Activated naive CD4-positive, alpha-beta T cell treated with anti-CD3 and anti-CD28 coated beads for 36 hours (primary cell): ENCODE results near the gene MYO19. TPM values are rescaled to one million over a fixed set of nuclear protein-coding genes. Genes with fewer than 3 reads are reported as not detected.

ENCODE experiments used
- CTCF ChIA-PET: fragments of 350-600 bp; sonication (Branson Sonifier 250); formaldehyde crosslinking; loops from one replicate; lab custom pipeline; 2021; ENCODE audit warnings: antibody characterized with exemption; lab: Charles Lee
- DNase-seq: peaks from one replicate; pipeline ENCODE4 v3.0.0-alpha.2; 2020
- H3K27ac Mint-ChIP-seq: one replicate; pipeline ENCODE4 v1.8.0; 2021; ENCODE audit warnings: mild to moderate bottlenecking, mixed read lengths
- H3K27me3 Mint-ChIP-seq: one replicate; pipeline ENCODE4 v1.8.0; 2021; ENCODE audit warnings: low read depth, mixed read lengths
- H3K36me3 Mint-ChIP-seq: one replicate; pipeline ENCODE4 v1.8.0; 2021; ENCODE audit warnings: low read depth, mixed read lengths
- H3K4me1 Mint-ChIP-seq: one replicate; pipeline ENCODE4 v1.8.0; 2021; ENCODE audit warnings: low read depth, mixed read lengths
- H3K4me3 Mint-ChIP-seq: one replicate; pipeline ENCODE4 v1.8.0; 2021; ENCODE audit warnings: mild to moderate bottlenecking, moderate library complexity, mixed read lengths
- H3K9me3 Mint-ChIP-seq: one replicate; pipeline ENCODE4 v1.8.0; 2021; ENCODE audit warnings: mixed read lengths
- intact Hi-C: fragments of 100-400 bp; cut with micrococcal nuclease; formaldehyde crosslinking; loops from one replicate; pipeline ENCODE4 v1.15.1; 2023
- total RNA-seq, 2 experiments: library from RNA; stranded (reverse); gene quantifications; one replicate each; pipeline ENCODE4 v1.2.3, GENCODE V29; 2021

Gene MYO19
- total RNA-seq, 2 experiments from 2014 or later: 99.6 to 107 TPM

DNA sequence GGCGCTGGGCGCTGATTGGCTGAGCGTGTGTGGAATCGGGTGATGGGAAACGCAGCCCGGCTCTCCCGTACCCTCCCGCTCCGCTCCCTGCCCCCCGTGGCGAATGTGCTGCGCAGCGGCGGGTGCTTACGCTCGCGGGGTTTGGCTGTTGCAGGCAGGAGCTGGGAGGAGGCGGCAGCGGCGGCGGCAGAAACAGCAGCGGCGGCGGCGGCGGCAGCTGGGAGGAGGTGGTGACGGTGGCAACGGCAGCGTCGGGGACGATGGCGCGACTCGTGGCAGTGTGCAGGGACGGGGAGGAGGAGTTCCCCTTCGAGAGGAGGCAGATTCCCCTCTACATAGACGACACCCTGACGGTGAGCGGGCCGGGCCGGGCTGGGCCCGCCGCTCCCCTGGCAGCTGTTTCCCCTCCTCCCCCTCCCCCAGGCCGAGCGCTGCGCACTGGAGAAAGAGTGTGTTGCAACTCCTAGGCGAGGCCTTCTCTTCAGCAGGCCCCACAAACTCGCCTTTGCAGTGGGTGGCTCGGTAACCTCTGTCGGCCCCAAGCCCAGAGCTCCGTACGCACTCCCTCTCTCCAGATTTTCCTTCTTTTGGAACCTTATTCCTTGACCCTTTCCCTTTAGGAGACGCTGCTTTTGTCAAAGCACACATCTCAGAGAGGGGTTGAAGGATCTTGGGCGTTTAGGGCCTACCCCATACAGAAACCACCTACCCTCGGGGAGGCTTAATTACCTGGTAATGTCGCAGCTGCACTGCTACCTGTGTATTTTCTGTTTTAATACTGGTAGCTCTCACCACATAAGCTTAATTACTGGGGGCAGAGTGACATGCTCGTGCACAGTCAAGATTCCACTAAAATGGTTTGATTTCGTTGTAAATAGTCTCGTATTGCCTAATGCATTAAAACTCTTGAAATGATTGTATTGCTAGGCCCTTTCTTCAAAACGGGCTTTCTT, 11.1 kb upstream of the MYO19 start:
- Mint-ChIP-seq H3K4me3 (peak overlapping the region; percentile 86), H3K4me1 (peaks cover 44% of the 10 kb centered on the region), H3K27ac (peak overlapping the region; percentile 94), H3K36me3 (peaks cover 24% of the 10 kb centered on the region), H3K27me3 (no peaks in the 10 kb centered on the region), H3K9me3 (no peaks in the 10 kb centered on the region)
- CTCF ChIA-PET: interaction anchor here (0.7 to 2.1 kb wide), 4 partner anchors 10 to 179 kb away, joined by 4 to 13 read pairs (median 5); partner anchors contain the start of genes MYO19 and PIGW
- intact Hi-C loops: loop anchor here (2.0 to 10.0 kb wide), 5 partner anchors 57 to 1062 kb away; partner anchors contain the start of genes AATF, SYNRG and ZNHIT3
- peak; percentile 98 for DNase-seq

DNA sequence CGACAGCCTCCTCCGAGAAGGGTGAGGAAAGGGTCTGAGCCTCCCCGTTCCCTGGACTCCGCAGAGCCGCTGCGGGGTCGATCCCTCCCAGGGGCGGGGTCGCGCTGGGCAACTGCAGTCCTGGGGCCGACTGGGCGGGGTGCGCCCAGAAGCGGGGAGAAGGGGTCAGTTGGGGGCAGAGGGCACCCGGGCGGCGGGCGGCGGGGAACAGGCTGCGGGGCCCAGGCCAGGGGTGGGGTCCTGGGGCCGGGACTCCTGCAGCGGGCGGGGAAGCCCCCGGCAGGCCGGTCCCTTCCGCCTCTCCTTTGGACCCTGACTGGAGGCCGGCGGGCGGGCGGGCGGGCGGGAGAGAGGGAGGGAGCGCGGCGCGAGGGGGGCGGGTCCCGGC, 10.4 kb upstream of the MYO19 start:
- intact Hi-C loops: loop anchor here (2.0 to 10.0 kb wide), 5 partner anchors 58 to 1062 kb away; partner anchors contain the start of genes AATF, SYNRG and ZNHIT3
- peak overlapping the region; percentile 86 for H3K4me3 Mint-ChIP-seq
- peaks cover 24% of the 10 kb centered on the region for H3K36me3 Mint-ChIP-seq
- peak overlapping the region; percentile 94 for H3K27ac Mint-ChIP-seq
- CTCF ChIA-PET: interaction anchor here (2.1 kb wide), 1 partner anchor 9 kb away, joined by 13 read pairs; the partner anchor contains the start of genes MYO19 and PIGW
- no peak for DNase-seq
- H3K9me3 Mint-ChIP-seq: no peaks in the 10 kb centered on the region
- H3K4me1 Mint-ChIP-seq: peaks cover 38% of the 10 kb centered on the region
- H3K27me3 Mint-ChIP-seq: no peaks in the 10 kb centered on the region

DNA sequence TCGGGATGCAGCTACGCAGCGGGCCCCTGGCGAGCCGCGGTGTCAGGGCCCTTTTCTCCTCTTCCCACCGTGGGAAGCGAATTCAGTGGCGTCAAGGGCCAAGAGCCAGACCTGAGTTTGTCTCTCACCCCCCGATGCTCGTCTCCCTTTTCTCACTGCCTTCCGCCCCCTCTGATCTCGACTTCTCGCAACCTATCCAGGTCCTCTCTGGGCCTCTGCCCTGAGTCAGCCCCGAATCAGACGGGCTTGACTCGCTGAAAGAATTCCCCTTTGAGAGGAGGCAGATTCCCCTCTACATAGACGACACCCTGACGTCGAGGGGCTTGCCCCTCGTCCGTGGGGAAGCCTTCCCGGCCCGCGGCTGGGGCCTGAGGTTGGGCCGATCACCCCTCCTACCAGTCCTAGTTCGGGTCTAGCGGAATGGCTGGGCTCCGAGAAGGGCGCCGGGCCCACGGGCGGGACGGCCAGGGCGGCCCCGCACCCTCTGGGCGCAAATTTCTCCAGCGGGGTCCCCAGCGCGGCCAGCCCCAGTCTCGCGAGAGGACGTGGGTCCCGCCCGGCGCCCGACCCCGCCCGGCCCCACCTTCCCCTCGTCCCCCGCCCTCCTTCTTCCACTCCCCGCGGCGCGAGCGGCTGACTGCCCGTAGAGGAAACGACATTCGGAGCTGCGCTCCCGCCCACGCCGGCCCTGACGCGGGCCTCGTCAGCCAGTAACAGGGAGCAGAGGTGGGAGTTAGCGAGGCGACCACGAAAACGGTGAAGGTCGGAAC, 9.8 kb upstream of the MYO19 start, which contains the start of gene GGNBP2:
Gene GGNBP2 (plus strand): TSS at position 613 of the 770 bp plus-strand sequence. CDS start 806 bp downstream, outside the sequence.
- CTCF ChIA-PET: interaction anchor here (1.2 to 1.3 kb wide), 2 partner anchors 10 to 57 kb away, joined by 6 to 7 read pairs; partner anchors contain the start of genes MRM1, MYO19 and PIGW
- Mint-ChIP-seq H3K36me3 (peaks cover 21% of the 10 kb centered on the region), H3K4me3 (peak within 1 kb of the TSS; percentile 86), H3K9me3 (no peaks in the 10 kb centered on the region), H3K4me1 (peaks cover 35% of the 10 kb centered on the region), H3K27me3 (no peaks in the 10 kb centered on the region), H3K27ac (peak within 1 kb of the TSS; percentile 94)
- intact Hi-C loops: loop anchor here (1.0 to 10.0 kb wide), 7 partner anchors 9 to 1063 kb away; partner anchors contain the start of genes AATF, DHRS11, SYNRG and ZNHIT3
- peak; percentile 96 for DNase-seq

DNA sequence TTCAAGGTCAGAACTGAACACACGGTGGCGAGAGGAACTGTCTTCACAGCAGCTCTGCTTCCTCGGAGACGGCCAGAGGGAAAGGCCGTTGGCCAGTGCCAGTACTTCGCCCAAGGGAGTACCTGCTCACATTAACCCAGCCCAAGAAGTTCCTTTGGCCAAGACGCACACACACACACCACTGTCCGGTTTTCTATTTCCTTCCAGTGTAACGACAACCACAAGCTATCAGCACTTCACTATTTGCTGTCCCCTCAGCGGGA, 9.3 kb upstream of the MYO19 start:
- intact Hi-C loops: loop anchor here (1.0 to 10.0 kb wide), 5 partner anchors 9 to 401 kb away; partner anchors contain the start of genes AATF, DHRS11 and ZNHIT3
- peak; percentile 47 for DNase-seq
- Mint-ChIP-seq H3K27ac (peak overlapping the region; percentile 94), H3K27me3 (no peaks in the 10 kb centered on the region), H3K36me3 (peaks cover 21% of the 10 kb centered on the region), H3K9me3 (no peaks in the 10 kb centered on the region), H3K4me3 (peak overlapping the region; percentile 86), H3K4me1 (peaks cover 33% of the 10 kb centered on the region)
- CTCF ChIA-PET: interaction anchor here (1.2 to 1.3 kb wide), 2 partner anchors 10 to 58 kb away, joined by 6 to 7 read pairs; partner anchors contain the start of genes MRM1, MYO19 and PIGW

DNA sequence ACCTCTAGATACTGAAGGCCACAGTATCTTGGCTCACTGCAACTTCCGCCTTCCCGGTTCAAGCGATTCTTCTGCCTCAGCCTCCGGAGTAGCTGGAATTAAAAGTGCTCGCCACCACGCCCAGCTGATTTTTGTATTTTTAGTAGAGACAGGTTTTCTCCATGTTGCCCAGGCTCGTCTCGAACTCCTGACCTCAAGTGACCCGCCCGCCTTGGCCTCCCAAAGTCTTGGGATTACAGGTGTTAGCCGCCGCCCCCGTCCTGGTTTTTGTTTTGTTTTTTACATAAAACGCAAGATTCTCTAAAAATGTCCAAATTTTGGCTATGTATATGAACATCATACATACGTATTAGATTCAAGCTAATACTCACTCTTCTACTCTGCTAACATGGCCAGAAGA, 8.1 kb upstream of the MYO19 start:
- H3K9me3 Mint-ChIP-seq: no peaks in the 10 kb centered on the region
- peaks cover 27% of the 10 kb centered on the region for H3K4me1 Mint-ChIP-seq
- H3K27ac Mint-ChIP-seq: no peak overlapping the region
- H3K4me3 Mint-ChIP-seq: peak overlapping the region; percentile 86
- no peaks in the 10 kb centered on the region for H3K27me3 Mint-ChIP-seq
- intact Hi-C loops: loop anchor here (10.0 kb wide), 1 partner anchor 402 kb away; the partner anchor contains the start of gene AATF
- peaks cover 19% of the 10 kb centered on the region for H3K36me3 Mint-ChIP-seq
- CTCF ChIA-PET: no interaction called here
- DNase-seq: no peak

DNA sequence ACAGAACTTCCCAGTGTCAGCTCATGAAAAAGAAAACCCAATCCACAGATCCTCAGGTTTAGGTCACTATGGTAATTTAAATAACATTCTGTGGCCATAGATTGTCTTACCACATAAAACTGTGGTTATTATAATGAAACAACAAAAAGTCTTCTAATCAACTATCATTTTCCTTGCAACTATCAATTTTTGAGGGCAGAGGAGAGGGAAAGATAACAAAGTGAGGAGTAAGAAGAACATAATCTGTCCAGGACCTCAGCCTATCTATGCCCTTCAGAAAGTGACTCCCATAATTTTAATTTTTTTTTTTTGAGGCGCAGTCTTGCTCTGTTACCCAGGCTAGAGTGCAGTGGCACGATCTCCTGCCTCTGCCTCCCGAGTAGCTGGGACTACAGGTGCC, 6.0 kb upstream of the MYO19 start:
- peaks cover 36% of the 10 kb centered on the region for H3K4me1 Mint-ChIP-seq
- H3K27ac Mint-ChIP-seq: no peak overlapping the region
- intact Hi-C loops: loop anchor here (10.0 kb wide), 1 partner anchor 404 kb away; the partner anchor contains the start of gene AATF
- no peak overlapping the region for H3K4me3 Mint-ChIP-seq
- H3K36me3 Mint-ChIP-seq: peaks cover 11% of the 10 kb centered on the region
- H3K27me3 Mint-ChIP-seq: no peaks in the 10 kb centered on the region
- CTCF ChIA-PET: interaction anchor here (0.8 kb wide), 1 partner anchor 62 kb away, joined by 4 read pairs; no protein-coding TSS in a partner anchor
- DNase-seq: no peak
- no peaks in the 10 kb centered on the region for H3K9me3 Mint-ChIP-seq

DNA sequence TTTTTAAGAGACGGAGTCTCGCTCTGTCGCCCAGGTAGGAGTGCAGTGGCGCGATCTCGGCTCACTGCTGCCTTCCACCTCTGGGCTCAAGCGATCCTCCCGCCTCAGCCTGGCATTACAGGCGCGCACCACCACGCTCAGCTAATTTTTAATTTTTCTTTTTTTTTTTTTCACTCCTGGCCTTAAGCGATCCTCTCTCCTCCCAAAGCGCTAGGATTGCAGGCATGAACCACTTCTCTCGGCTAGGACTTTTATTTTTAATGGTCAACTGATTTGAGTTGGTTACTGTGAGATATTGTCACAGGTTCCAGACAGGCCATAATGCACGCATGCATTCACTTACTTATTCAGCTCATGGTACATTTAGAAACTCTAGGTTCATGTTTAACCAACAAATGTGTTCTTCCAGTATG, 1.0 kb upstream of the MYO19 start:
- Mint-ChIP-seq H3K27ac (peak overlapping the region; percentile 96), H3K4me3 (peak overlapping the region; percentile 98), H3K27me3 (no peaks in the 10 kb centered on the region), H3K36me3 (peaks cover 34% of the 10 kb centered on the region), H3K4me1 (peaks cover 48% of the 10 kb centered on the region), H3K9me3 (no peaks in the 10 kb centered on the region)
- CTCF ChIA-PET: interaction anchor here (1.7 to 3.1 kb wide), 2 partner anchors 11 to 15 kb away, joined by 4 to 13 read pairs; no protein-coding TSS in a partner anchor
- DNase-seq: no peak
- intact Hi-C loops: loop anchor here (1.0 to 2.0 kb wide), 3 partner anchors 9 to 55 kb away; partner anchors contain the start of genes DHRS11, GGNBP2 and ZNHIT3

DNA sequence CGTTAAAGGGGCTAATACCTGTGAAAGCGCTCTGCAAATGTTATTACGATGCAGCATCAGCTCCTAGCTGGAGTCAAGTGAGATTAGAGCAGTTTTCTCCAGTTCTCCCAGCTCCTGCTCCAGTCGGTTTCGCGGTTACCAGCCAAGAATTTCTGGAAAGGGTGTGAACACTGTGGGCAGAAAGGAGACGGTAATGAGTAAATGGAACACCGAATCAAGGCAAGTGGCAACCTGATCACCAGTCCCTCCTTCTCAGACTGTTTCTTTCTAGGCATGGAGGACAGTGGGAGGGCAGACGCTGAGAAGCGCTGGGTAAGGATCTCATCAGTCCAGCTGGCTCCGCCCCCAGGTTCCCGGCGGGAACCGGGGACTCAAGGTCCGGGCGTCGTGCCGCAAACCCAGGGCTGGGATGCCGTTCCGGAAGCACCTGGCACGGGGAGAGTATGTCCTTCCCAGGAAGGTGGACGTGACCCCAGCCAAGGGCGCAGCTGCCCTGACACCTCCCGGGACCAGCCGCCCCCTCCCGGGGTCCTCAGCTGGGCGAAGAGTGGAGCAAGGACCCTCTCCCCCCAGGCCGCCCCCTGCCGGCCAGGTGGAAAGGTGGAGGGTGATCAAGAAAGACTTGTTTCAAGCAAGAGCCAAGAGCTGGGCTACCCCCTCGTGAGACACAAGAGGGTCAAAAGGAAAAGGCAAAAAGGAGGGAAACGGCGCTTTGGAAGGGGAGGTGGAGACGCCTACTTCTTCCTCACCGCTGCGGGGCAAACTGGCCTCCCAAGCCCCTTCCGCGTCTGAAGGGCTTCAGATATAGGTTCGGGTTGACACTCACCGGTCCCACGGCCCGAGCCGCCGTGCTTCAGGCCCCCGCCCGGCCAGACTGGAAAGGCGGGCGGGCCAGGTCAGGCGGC, 481 bp downstream of the MYO19 start:
- Mint-ChIP-seq H3K4me3 (peak overlapping the region; percentile 98), H3K4me1 (peaks cover 46% of the 10 kb centered on the region), H3K9me3 (no peaks in the 10 kb centered on the region), H3K27me3 (no peaks in the 10 kb centered on the region), H3K27ac (peak overlapping the region; percentile 96), H3K36me3 (peaks cover 38% of the 10 kb centered on the region)
- CTCF ChIA-PET: interaction anchor here (0.6 to 3.1 kb wide), 7 partner anchors 10 to 51 kb away, joined by 3 to 13 read pairs (median 4); no protein-coding TSS in a partner anchor
- intact Hi-C loops: loop anchor here (1.0 to 2.0 kb wide), 4 partner anchors 10 to 68 kb away; partner anchors contain the start of genes DHRS11 and ZNHIT3
- peak; percentile 53 for DNase-seq

DNA sequence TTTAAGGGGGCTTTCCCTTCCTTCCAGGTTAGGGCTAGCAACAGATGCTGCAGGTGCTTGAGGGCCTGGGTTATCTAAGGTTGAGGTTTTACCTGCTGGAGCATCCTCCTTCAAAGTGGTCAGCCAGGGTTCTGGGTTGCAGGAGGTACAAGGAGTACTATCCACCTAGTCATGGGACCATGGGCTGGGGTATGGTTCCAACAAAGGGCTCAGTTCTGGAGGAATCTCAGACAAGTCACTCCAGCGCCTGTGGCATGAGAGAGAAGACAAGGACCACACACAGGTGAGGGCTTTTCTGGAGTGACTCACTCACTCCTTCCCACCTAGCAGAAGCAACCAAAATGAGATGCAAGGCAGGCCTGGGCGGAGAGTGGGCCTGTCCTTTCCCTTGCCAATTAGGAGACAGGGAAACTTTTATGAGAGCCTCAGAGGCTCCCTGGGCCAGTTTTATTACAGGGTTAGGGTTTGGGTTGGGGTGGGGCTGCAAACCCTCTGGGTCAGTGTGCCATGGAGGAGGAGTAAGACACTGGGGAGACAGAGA, 2.2 kb downstream of the MYO19 start:
- DNase-seq: no peak
- Mint-ChIP-seq H3K36me3 (peaks cover 41% of the 10 kb centered on the region), H3K4me1 (peaks cover 41% of the 10 kb centered on the region), H3K4me3 (no peak overlapping the region), H3K27ac (no peak overlapping the region), H3K27me3 (no peaks in the 10 kb centered on the region), H3K9me3 (no peaks in the 10 kb centered on the region)
- intact Hi-C loops: no loop called here
- CTCF ChIA-PET: no interaction called here

DNA sequence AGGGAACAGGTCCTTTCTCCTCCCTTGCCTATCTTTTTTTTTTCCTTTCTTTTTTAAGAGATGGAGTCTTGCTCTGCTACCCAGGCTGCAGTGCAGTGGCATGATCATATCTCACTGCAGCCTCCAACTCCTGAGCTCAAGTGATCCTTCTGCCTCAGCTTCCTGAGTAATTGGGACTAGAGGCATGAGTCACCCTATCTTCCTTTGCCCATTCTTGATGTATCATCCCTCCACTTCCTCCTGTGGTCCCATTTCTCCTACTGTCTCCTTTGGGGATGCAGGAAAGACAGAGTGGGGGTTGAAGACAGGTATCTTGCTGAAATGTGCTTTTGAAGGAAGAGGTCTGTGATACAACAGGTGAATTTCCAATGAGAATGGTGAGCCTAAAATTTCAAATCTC, 5.5 kb downstream of the MYO19 start:
- no peaks in the 10 kb centered on the region for H3K9me3 Mint-ChIP-seq
- peaks cover 65% of the 10 kb centered on the region for H3K36me3 Mint-ChIP-seq
- H3K4me3 Mint-ChIP-seq: no peak overlapping the region
- H3K4me1 Mint-ChIP-seq: peaks cover 49% of the 10 kb centered on the region
- CTCF ChIA-PET: interaction anchor here (0.6 kb wide), 1 partner anchor 53 kb away, joined by 3 read pairs; no protein-coding TSS in a partner anchor
- intact Hi-C loops: no loop called here
- no peaks in the 10 kb centered on the region for H3K27me3 Mint-ChIP-seq
- no peak for DNase-seq
- H3K27ac Mint-ChIP-seq: no peak overlapping the region
